ENCODE data around the gene PLIN3. TPM values are rescaled to one million over a fixed set of nuclear protein-coding genes. Genes with fewer than 3 reads are reported as not detected.
A peak's percentile ranks its signal among the peaks of the same experiment; 100 is the strongest.

The PLIN3 gene
- total RNA-seq, 1 donor from 2014 or later: 44.5 TPM

GRCh38 chr19:4817467-4818277 lies 49.8 kb downstream of the PLIN3 start:
- H3K36me3 ChIP-seq: peaks cover 35% of the 10 kb centered on the region
- ATAC-seq (no peak), DNase-seq (no peak)
- H3K4me3 ChIP-seq: no peak overlapping the region
- no peak overlapping the region for H3K27ac ChIP-seq
- H3K9me3 ChIP-seq: no peaks in the 10 kb centered on the region
- H3K4me1 ChIP-seq: peaks cover 24% of the 10 kb centered on the region
- TF ChIP-seq CTCF (IDR thresholded peaks at IDR 0.05): no peak
- intact Hi-C loops (cut with DNase I): no loop called here
- H3K27me3 ChIP-seq (ENCODE audit: low read depth): no peaks in the 10 kb centered on the region

- ATAC-seq (no peak), DNase-seq (no peak)
- intact Hi-C loops (cut with DNase I): no loop called here
- peaks cover 35% of the 10 kb centered on the region for H3K36me3 ChIP-seq
- no peak for TF ChIP-seq CTCF (IDR thresholded peaks at IDR 0.05)
- H3K27me3 ChIP-seq (ENCODE audit: low read depth): no peaks in the 10 kb centered on the region
- H3K4me1 ChIP-seq: peaks cover 32% of the 10 kb centered on the region
- no peak overlapping the region for H3K27ac ChIP-seq
- no peaks in the 10 kb centered on the region for H3K9me3 ChIP-seq
- H3K4me3 ChIP-seq: no peak overlapping the region
Observed at GRCh38 chr19:4816950-4817278, 50.6 kb downstream of the PLIN3 start.

- Histone ChIP-seq H3K4me3 (peak overlapping the region; percentile 41), H3K27ac (peak overlapping the region; percentile 78), H3K4me1 (peaks cover 33% of the 10 kb centered on the region), H3K9me3 (no peaks in the 10 kb centered on the region), H3K36me3 (peaks cover 35% of the 10 kb centered on the region), H3K27me3 (ENCODE audit: low read depth) (no peaks in the 10 kb centered on the region)
- intact Hi-C loops (cut with DNase I): no loop called here
- peak in 1 of 2 donors; percentile 3 for ATAC-seq
- DNase-seq: no peak
- no peak for TF ChIP-seq CTCF (IDR thresholded peaks at IDR 0.05)
Observed at GRCh38 chr19:4816202-4816949, 51.1 kb downstream of the PLIN3 start.

GRCh38 chr19:4815426-4816201 lies 51.9 kb downstream of the PLIN3 start:
- ATAC-seq (peak; percentile 92 to 94), DNase-seq (peak; percentile 89)
- Histone ChIP-seq H3K27ac (peak overlapping the region; percentile 78), H3K9me3 (no peaks in the 10 kb centered on the region), H3K36me3 (peaks cover 35% of the 10 kb centered on the region), H3K4me3 (peak overlapping the region; percentile 41), H3K4me1 (peaks cover 33% of the 10 kb centered on the region), H3K27me3 (ENCODE audit: low read depth) (no peaks in the 10 kb centered on the region)
- intact Hi-C loops (cut with DNase I): no loop called here
- TF ChIP-seq CTCF (IDR thresholded peaks at IDR 0.05): no peak

GRCh38 chr19:4814625-4815425 lies 52.6 kb downstream of the PLIN3 start:
- Histone ChIP-seq H3K4me3 (peak overlapping the region; percentile 41), H3K9me3 (no peaks in the 10 kb centered on the region), H3K4me1 (peaks cover 34% of the 10 kb centered on the region), H3K36me3 (peaks cover 35% of the 10 kb centered on the region), H3K27me3 (ENCODE audit: low read depth) (no peaks in the 10 kb centered on the region), H3K27ac (no peak overlapping the region)
- no peak for TF ChIP-seq CTCF (IDR thresholded peaks at IDR 0.05)
- intact Hi-C loops (cut with DNase I): no loop called here
- ATAC-seq (no peak), DNase-seq (no peak)
